ENCODE data around the gene CCNE1.
"Not testable (repeated sequence)": the region's sequence is repeated elsewhere in the genome, so short reads cannot be mapped to it uniquely, and the experiment has no call there.

CCNE1 gene

DNA sequence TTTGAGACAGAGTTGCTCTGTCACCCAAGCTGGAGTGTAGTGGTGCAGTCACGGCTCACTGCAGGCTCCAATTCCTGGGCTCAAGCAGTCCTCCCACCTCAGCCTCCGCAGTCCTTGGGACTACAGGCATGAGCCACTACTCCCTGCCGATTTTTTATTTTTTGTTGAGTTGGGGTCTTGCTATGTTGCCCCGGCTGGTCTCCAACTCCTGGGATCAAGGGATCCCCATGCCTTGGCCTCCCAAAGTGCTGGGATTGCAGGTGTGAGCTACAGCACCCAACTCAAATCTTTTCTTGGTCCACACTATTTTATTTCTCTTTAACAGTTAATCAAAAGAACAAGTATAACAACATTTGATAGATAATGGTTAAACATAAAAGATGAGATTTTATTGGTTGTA is 7.5 kb downstream of the CCNE1 start:
- DNase-seq: no peak

- no peak for DNase-seq
Measured at GRCh38 chr19:29819986-29820385, 8.2 kb downstream of the CCNE1 start.

DNA sequence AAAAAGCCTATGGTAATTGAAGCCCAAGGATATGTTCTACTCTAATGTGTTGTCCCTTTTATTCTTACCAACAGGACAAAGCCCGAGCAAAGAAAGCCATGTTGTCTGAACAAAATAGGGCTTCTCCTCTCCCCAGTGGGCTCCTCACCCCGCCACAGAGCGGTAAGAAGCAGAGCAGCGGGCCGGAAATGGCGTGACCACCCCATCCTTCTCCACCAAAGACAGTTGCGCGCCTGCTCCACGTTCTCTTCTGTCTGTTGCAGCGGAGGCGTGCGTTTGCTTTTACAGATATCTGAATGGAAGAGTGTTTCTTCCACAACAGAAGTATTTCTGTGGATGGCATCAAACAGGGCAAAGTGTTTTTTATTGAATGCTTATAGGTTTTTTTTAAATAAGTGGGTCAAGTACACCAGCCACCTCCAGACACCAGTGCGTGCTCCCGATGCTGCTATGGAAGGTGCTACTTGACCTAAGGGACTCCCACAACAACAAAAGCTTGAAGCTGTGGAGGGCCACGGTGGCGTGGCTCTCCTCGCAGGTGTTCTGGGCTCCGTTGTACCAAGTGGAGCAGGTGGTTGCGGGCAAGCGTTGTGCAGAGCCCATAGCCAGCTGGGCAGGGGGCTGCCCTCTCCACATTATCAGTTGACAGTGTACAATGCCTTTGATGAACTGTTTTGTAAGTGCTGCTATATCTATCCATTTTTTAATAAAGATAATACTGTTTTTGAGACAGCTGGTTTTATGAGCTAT is 12.0 kb downstream of the CCNE1 start:
- no peak for DNase-seq

- not testable (repeated sequence) for DNase-seq
Measured at GRCh38 chr19:29825263-29825662, 13.5 kb downstream of the CCNE1 start.

- peak; percentile 83 for DNase-seq
Measured at GRCh38 chr19:29831041-29831548, 19.3 kb downstream of the CCNE1 start.

DNA sequence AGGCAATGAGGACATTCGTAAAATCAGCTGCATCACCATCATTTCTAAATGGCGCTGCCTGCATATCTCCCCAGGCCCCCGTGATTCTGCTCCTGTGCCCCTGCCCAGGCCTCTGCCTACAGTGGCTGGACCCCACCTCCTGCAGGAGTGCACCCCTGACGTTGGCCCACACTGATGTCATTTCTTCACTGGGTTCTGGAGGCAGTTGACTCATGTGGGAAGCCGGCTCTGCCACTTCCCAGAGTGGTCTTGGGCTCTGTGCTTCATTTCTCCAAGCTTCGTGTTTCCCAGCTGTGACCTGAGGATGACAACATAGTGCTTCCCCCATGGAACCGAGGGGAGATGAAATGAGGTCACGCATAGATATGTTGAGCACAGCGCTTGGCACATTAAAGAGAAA is 19.9 kb downstream of the CCNE1 start:
- peak; percentile 63 for DNase-seq

DNA sequence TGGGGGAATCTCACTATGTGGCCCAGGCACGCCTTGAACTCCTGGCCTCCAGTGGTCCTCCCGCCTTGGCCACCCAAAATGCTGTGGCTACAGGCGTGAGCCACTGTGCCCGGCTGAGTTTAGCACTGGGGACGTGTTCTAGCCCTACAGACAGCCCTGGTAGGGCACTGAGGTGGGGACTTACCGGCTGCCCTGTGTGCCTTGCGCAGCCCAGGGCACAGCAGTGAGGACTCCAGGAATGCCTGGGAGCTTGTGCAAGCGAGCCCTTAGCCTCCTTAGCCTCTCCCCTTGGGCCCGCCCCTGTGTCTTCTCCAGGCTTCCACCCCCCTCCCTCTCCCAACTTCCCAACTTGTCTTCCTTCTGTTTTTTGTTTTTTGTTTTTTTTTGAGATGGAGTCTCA is 21.0 kb downstream of the CCNE1 start:
- peak; percentile 14 for DNase-seq

GRCh38 chr19:29833614-29834261 is 21.9 kb downstream of the CCNE1 start:
- peak; percentile 49 for DNase-seq

DNA sequence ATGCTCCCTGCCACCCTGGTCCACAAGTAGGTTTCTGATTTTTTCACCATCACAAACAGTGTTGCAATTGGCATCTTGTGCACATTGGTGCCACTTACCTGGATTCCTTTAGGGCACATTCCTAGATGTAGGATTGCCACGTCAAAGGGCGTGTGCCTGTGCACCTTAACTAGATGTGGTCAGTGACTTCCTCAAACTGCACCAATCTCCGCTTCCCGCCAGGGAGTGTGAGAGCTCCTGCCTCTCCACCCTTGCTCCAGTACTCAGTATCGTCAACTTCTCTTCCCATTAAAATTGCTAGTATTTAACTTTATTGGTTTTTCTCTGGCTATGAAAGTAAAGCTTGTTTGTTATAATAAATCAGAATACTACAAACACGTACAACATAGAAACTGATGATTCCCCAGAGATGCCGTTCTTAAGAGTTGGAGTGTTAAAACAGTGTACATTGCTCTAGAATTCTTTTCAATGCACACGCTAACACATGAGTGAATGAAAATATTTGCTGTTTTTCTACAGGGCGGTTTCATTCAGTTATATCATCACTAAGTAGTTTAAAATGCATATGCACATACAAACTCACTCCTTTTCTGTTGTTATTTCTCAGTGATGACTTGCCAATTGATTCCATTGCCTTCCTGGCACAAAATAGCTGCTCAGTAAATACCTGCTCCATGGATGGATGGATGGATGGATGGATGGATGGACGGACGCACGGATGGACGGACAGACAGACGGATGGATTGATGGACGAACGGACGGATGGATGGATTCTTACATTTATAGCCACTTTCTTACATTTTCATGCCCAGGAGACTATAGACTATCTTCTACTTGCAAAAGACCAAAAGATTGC is 23.4 kb downstream of the CCNE1 start:
- DNase-seq: no peak

DNA sequence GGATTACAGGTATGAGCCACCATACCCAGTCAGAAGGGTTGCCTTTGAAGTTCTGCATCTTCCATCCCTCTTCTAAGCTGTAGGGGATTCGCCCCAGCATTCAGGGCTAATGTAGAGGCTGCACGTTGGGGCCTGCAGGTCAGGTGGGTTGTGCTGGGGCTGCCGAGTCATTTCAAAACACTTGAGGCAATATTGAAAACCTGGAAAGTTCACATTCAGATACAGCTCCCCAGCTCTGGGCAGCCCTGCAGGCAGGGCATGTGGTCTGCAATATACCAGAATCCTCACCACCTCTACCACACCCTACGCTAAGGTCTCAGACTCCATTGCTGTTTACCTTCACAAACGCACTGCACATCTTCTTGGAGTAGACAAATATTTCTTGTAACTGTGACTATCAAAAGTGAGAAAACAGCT is 24.6 kb downstream of the CCNE1 start:
- DNase-seq: peak; percentile 61

DNA sequence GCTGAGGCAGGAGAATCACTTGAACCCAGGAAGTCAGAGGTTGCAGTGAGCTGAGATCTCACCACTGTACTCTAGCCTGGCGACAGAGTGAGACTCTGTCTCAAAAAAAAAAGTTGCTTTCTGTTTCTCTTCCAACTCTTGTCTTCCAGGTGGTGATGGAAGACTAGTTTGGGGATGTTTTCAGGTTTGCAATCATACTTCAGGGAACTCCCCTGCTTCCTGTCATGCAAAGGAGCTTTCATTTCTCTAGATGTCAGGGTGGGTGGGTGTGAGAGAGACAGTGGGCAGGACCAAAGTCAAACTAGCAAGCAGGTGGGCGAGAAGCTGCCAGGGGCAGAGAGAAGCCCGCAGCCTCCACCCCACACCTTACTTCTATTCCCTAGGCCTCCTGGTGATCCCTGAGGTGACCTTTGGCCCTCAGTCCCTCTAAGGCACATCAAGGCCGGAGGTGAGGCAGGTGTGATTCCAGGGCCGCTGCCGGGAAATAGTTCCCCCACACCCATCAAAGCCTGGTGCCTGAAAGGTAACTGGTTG is 25.7 kb downstream of the CCNE1 start:
- DNase-seq: peak; percentile 81

GRCh38 chr19:29837996-29838395 is 26.2 kb downstream of the CCNE1 start:
- DNase-seq: no peak

DNA sequence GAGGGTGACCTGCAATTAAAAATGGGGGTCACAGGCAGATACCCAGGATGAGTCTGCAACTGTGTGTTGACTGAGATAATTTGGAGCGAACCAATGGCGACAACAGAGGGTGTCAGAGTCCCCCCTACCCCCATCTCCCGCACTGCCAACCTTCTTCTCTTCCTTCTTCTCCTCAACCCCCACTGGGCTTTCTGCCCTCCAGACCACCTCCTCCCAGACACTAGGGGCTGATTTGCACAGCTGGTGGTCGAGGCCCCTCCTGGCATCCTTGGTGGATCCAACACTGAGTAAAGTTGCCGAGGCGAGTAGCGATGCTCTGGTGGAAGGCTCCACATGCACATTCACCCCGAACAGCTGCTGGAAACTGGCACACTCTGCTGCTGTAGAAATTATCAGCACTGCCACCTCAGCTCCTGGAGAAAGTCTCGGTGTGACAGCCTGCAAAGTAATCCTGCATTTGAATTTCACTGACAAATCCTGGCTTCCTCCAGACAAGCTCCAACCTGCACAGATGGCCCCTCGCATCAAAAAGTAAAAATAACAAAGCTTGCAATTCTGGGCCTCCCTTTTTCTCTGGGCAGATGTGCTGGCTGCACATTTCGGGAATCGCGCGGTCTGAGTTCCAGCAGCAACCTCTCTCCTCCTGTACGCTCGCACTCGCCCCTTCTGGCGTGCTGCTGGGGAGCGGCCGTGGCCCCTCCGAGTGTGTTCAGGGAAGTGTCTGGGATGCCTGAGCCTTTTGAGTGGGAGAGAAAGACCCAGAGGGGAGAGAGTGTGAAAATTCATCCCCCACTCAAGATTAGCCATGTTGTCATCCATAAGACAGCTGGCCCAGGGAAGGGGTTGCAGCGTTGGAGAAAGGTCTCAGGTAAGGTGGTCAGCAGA is 28.5 kb downstream of the CCNE1 start:
- peak; percentile 50 for DNase-seq

DNA sequence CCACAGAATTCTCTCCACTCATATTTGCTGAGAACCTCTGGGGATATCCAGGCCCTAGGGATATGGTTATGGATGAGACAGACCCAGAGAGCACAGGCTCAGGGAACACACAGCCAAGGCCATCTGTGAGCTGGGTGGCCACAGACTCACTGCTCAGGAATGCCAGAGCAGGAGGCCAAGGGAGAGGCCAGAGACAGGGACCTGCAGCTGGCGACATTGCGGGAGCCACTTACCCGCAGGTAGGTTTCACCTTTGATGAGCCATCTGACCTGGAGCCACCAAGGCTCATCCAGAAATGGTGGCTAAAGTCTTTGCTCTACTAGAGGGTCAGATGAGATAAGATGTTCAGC is 29.4 kb downstream of the CCNE1 start:
- DNase-seq: peak; percentile 56

DNA sequence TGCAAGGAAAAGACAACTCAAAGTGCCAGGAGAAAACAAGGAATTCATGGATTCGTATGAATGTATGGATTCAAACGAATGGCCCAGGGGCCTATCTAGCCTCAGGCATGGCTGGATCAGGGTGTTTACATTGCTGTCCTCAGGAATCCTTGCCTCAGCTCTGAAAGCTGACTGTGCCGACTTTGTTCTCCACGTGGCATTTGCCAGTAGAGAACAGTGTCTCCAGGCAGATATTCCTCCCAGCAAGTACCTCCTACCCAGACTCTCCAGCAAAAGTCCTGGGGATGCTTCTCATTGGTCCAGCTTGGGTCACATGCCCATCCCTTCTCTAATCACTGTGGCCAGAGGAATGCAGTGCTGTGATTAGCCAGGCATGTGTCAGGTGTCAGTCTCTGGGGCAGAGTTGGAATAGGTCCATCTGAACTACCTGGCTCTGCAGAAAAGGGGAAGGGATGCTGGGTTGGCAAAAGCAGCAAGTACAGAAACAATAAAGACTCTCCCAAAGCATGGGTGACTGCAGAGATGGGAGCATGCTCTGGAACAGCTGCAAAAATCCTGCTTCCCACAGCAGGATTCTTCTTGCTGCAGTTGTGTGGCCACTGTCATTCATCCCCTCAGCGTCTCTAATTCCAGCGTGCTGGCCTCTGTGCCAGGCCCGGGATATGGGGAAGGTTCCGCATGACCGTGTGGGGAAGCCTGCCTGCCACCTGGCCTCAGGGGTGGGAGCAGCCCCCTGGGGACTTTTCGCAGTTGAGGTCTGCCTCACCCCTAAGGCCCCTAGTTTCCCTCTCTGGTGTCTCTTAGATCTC is 30.0 kb downstream of the CCNE1 start:
- DNase-seq: peak; percentile 59

DNA sequence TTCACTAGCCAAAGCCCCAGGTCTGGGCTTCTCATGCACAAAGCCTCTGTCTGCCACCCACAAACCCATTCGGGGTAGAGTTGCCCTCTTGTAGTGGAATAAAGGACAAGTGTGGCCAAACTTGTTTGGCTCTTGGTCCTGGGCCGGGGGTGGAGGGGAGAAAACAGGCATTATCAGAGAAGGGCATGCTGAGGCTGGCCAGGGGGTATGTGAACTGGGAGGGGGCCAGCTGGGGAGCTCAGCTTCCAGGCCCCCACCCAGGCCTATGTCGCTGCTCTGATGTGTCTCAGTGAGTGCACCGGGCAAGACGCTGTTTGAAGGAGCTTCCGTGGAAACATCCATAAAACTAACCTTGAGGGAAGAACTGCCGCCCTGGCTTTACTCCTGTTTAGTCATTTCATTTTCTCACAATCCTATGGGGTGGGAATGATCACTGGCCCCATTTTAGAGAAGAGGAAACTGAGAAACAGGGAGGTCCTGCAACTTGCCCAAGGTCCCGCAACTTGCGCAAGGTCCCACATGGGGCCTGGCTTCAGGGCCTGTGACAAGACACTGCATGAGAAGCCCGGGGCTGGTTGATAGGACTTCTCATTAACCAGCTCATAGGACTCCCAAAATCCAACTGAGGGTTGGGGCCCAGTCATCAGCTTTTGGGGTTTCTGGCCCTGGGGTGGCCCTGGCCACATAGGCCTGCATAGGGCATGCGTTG is 30.8 kb downstream of the CCNE1 start:
- peak; percentile 36 for DNase-seq

DNA sequence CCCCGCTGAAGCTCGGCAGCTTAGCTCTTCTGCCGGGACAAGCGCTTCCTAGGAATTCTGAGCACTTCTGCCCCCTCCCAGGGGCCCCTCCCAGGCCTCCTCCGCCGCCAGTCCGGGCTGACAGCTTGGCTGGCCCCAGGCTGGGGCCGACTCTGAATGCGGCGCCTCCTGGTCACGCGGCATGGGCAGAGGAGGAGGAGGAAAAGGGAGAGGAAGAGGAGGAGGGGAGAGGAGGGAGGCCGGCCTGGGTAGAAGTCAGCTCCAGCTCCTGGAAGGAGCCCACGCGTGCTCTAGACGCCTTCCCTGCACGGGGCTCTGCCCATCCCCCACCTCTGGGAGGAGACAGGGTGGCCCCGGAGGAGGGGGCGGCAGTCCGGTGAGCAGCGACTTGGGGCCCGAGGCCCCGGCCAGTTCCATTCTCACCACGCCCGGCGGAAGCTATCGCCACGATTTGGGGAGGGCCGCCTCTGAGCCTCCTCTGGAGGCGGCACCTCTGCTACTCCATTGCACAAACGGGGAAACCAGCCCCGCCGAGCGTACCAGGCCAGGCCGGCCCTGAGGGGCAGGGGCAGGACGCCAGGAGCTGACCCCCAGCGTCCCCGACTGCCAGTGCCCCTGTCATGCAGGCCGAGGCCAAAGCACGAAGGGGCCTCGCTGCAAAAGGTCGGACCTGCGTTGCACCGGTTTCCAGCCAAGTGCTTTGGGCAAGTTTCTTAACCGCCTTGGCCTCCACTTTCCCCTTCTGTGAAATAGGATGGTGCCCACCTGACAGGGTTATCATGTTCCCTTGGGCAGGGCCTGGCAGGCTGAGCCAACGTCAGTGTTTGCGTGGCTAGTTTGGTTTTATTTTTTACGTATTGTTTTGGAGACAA is 31.6 kb downstream of the CCNE1 start:
- peak; percentile 66 for DNase-seq

- DNase-seq: peak; percentile 98
Measured at GRCh38 chr19:29844891-29845573, 33.2 kb downstream of the CCNE1 start.
